ENCODE results near the gene ADCK2.

ADCK2 gene

DNA sequence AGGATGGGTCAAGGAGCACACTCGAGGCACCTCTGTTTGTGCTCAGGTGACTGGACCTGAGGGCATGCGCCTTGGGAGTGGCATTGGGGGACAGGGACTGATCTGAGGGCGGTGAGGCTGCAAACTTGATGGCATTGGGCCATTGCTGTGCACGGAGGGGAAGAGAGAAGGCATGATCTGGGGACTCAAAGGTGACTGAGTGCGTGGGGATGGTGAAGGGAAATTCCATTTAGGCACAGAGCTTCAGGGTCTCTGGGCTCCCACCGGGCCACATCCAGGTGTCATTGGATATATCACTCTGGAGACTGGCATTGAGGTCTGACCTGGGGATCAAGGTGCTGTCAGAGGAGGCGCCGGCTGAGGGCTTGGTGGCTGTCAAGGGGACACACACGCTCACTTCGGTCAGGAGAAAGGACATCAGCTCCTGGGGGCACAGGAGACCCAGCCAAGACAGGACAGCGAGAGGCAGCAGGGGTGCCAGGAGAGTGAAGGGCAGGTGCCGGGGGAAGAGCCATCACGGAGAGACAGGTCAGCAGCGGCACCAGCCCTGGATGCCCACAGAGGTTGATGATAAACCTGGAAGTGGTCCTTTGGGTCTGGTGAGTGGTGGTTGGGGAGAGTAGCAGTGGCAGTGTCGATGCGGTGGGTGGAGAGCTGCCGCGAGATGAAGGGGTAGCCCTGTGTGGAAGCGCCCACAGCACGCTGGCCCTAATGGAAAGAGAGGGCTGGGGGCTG, 5.5 kb downstream of the ADCK2 start:
- TF ChIP-seq FOXM1 (IDR thresholded peaks at IDR 0.05; ENCODE audit: borderline replicate concordance, low read depth) (no peak), EGR1 (IDR thresholded peaks at IDR 0.05) (no peak)

DNA sequence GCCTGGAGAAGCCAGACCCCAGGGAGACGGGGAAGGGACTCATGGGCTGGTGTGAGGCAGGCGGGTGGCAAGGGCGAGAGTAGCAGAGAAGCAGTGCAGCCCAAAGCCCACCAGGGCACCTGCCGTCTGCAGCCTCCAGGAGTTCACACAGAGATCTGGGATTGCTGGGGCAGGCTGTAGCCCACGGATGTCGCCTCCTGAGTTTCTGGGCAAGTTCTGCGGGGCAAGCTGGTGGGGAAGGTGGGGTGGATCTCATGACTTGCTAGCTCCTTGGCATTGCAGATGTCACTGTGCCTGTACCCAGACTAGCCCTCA, 6.0 kb downstream of the ADCK2 start:
- TF ChIP-seq YY1 (IDR thresholded peaks at IDR 0.05; ENCODE audit: low read depth) (no peak), TAF1 (IDR thresholded peaks at IDR 0.05; ENCODE audit: low read depth) (no peak), EP300 (IDR thresholded peaks at IDR 0.05; ENCODE audit: borderline replicate concordance) (no peak), CEBPB (IDR thresholded peaks at IDR 0.05) (no peak), ZBTB7A (IDR thresholded peaks at IDR 0.05; ENCODE audit: low read depth) (no peak), FOXM1 (IDR thresholded peaks at IDR 0.05; ENCODE audit: borderline replicate concordance, low read depth) (no peak), RAD21 (IDR thresholded peaks at IDR 0.05; ENCODE audit: low read depth) (no peak), NFIC (IDR thresholded peaks at IDR 0.05) (no peak), TCF12 (IDR thresholded peaks at IDR 0.05; ENCODE audit: low read depth) (no peak)
- TF ChIP-seq, protein P1, sequence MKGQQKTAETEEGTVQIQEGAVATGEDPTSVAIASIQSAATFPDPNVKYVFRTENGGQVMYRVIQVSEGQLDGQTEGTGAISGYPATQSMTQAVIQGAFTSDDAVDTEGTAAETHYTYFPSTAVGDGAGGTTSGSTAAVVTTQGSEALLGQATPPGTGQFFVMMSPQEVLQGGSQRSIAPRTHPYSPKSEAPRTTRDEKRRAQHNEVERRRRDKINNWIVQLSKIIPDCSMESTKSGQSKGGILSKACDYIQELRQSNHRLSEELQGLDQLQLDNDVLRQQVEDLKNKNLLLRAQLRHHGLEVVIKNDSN (IDR thresholded peaks at IDR 0.05) = no peak
- TF ChIP-seq, protein P2, sequence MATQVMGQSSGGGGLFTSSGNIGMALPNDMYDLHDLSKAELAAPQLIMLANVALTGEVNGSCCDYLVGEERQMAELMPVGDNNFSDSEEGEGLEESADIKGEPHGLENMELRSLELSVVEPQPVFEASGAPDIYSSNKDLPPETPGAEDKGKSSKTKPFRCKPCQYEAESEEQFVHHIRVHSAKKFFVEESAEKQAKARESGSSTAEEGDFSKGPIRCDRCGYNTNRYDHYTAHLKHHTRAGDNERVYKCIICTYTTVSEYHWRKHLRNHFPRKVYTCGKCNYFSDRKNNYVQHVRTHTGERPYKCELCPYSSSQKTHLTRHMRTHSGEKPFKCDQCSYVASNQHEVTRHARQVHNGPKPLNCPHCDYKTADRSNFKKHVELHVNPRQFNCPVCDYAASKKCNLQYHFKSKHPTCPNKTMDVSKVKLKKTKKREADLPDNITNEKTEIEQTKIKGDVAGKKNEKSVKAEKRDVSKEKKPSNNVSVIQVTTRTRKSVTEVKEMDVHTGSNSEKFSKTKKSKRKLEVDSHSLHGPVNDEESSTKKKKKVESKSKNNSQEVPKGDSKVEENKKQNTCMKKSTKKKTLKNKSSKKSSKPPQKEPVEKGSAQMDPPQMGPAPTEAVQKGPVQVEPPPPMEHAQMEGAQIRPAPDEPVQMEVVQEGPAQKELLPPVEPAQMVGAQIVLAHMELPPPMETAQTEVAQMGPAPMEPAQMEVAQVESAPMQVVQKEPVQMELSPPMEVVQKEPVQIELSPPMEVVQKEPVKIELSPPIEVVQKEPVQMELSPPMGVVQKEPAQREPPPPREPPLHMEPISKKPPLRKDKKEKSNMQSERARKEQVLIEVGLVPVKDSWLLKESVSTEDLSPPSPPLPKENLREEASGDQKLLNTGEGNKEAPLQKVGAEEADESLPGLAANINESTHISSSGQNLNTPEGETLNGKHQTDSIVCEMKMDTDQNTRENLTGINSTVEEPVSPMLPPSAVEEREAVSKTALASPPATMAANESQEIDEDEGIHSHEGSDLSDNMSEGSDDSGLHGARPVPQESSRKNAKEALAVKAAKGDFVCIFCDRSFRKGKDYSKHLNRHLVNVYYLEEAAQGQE (IDR thresholded peaks at IDR 0.05; ENCODE audit: low read depth) = no peak
- TF ChIP-seq, protein P3, sequence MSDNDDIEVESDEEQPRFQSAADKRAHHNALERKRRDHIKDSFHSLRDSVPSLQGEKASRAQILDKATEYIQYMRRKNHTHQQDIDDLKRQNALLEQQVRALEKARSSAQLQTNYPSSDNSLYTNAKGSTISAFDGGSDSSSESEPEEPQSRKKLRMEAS (IDR thresholded peaks at IDR 0.05) = no peak

DNA sequence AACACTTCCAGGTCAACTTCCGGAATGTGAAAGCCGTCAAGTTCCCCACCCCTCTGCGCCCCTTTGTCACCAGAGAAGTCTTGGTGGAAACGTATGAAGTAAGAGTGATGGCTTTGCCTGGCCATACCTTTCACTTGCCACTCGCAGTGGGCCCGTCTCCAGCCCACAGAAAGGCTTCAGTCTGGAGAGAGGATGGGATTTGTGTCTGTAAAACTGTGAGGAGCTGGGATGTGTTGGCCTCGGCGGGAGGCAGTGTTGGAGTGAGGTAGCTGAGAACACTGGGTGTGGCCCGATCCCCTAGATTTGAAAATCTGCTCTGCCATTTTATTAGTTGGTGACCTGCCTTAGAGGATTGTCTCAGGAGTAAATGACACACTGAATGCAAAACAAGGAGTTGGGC, 6.4 kb downstream of the ADCK2 start:
- TF ChIP-seq EP300 (IDR thresholded peaks at IDR 0.05; ENCODE audit: borderline replicate concordance) (no peak), NFIC (IDR thresholded peaks at IDR 0.05) (no peak), ZBTB7A (IDR thresholded peaks at IDR 0.05; ENCODE audit: low read depth) (no peak)

DNA sequence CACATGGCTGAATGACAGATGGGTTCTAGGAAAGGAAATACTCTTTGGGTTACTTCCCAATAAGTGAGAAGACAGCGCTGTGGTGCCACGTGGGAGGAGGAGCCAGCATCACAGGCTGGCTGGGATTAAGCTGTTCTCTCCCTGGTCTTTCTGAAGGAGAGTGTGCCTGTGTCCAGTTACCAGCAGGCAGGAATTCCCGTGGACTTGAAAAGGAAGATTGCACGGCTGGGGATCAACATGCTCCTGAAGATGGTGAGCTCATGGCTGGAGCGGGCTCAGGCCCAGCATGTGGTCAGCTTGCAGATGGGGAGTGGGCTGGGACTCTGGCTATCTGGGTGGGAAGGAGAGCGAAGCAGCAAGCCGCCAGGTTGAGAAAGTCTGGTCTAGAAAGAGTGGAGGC, 8.1 kb downstream of the ADCK2 start:
- no peak for TF ChIP-seq EP300 (IDR thresholded peaks at IDR 0.05; ENCODE audit: borderline replicate concordance)

DNA sequence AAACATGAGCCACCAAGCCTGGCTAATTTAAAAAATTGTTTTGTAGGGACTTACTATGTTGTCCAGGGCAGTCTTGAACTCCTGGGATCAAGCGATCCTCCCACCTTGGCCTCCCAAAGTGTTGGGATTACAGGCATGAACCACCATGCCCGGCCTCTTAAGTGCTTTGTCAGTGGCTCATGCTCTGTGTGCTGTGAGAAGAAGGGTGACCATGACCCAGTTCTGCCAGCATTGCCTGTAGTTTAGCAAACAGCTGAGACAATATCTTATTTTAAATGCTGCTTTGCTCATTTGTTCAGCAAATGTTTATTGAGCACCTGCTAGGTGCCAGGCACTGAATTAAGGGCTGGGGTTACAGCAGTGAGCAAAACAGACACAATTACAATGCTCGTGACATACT, 9.0 kb downstream of the ADCK2 start:
- TF ChIP-seq TEAD4 (IDR thresholded peaks at IDR 0.05) = no peak
- no peak for TF ChIP-seq TAF1 (IDR thresholded peaks at IDR 0.05; ENCODE audit: low read depth)
- TF ChIP-seq, protein P2 (IDR thresholded peaks at IDR 0.05; ENCODE audit: low read depth) = no peak
- no peak for TF ChIP-seq NFIC (IDR thresholded peaks at IDR 0.05)
- TF ChIP-seq TCF12 (IDR thresholded peaks at IDR 0.05; ENCODE audit: low read depth) = no peak
- no peak for TF ChIP-seq CEBPB (IDR thresholded peaks at IDR 0.05)
- no peak for TF ChIP-seq ZBTB7A (IDR thresholded peaks at IDR 0.05; ENCODE audit: low read depth)
- TF ChIP-seq FOXM1 (IDR thresholded peaks at IDR 0.05; ENCODE audit: borderline replicate concordance, low read depth) = no peak
- TF ChIP-seq YY1 (IDR thresholded peaks at IDR 0.05; ENCODE audit: low read depth) = no peak
- TF ChIP-seq CREB1 (IDR thresholded peaks at IDR 0.05; ENCODE audit: low read depth) = no peak
- TF ChIP-seq, protein P1 (IDR thresholded peaks at IDR 0.05) = no peak

DNA sequence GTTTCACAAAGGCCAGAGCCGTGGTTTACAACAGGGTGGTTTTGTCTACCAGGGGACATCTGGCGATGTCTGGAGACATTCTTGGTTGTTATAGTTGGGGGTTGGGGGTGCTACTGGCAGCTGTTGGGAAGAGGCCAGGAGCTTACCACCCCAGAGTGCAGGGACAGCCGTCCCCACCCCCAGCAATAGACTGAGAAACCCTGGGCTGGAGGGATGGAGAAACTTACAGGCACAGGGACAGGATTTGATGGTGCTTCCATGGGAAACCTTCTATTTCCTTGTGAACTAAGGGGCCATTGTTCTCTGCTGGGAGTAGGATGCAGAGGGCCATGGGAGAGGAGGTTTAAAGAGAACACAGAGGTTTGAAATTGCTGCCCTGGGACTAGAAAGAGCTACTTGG, 10.9 kb downstream of the ADCK2 start:
- TF ChIP-seq, protein P3 (IDR thresholded peaks at IDR 0.05) = no peak
- no peak for TF ChIP-seq CEBPB (IDR thresholded peaks at IDR 0.05)
- no peak for TF ChIP-seq CREB1 (IDR thresholded peaks at IDR 0.05; ENCODE audit: low read depth)
- TF ChIP-seq TCF12 (IDR thresholded peaks at IDR 0.05; ENCODE audit: low read depth) = no peak
- no peak for TF ChIP-seq EP300 (IDR thresholded peaks at IDR 0.05; ENCODE audit: borderline replicate concordance)
- TF ChIP-seq EGR1 (IDR thresholded peaks at IDR 0.05) = no peak
- no peak for TF ChIP-seq RAD21 (IDR thresholded peaks at IDR 0.05; ENCODE audit: low read depth)
- TF ChIP-seq, protein P1 (IDR thresholded peaks at IDR 0.05) = no peak
- no peak for TF ChIP-seq NFIC (IDR thresholded peaks at IDR 0.05)
- TF ChIP-seq ZBTB7A (IDR thresholded peaks at IDR 0.05; ENCODE audit: low read depth) = no peak
- no peak for TF ChIP-seq TEAD4 (IDR thresholded peaks at IDR 0.05)
- TF ChIP-seq TAF1 (IDR thresholded peaks at IDR 0.05; ENCODE audit: low read depth) = no peak
- no peak for TF ChIP-seq YY1 (IDR thresholded peaks at IDR 0.05; ENCODE audit: low read depth)
- no peak for TF ChIP-seq FOXM1 (IDR thresholded peaks at IDR 0.05; ENCODE audit: borderline replicate concordance, low read depth)
